ENCODE results near the gene ADGRE3.
"Not testable (repeated sequence)": the region's sequence is repeated elsewhere in the genome, so short reads cannot be mapped to it uniquely, and the experiment has no call there.

ADGRE3 gene

GRCh38 chr19:14611051-14611450 is 63.6 kb downstream of the ADGRE3 start:
- no peak overlapping the region for H3K4me3 ChIP-seq (ENCODE audit: low read length)
- no peak for DNase-seq (ENCODE audit: low read depth)
- TF ChIP-seq, protein P1, sequence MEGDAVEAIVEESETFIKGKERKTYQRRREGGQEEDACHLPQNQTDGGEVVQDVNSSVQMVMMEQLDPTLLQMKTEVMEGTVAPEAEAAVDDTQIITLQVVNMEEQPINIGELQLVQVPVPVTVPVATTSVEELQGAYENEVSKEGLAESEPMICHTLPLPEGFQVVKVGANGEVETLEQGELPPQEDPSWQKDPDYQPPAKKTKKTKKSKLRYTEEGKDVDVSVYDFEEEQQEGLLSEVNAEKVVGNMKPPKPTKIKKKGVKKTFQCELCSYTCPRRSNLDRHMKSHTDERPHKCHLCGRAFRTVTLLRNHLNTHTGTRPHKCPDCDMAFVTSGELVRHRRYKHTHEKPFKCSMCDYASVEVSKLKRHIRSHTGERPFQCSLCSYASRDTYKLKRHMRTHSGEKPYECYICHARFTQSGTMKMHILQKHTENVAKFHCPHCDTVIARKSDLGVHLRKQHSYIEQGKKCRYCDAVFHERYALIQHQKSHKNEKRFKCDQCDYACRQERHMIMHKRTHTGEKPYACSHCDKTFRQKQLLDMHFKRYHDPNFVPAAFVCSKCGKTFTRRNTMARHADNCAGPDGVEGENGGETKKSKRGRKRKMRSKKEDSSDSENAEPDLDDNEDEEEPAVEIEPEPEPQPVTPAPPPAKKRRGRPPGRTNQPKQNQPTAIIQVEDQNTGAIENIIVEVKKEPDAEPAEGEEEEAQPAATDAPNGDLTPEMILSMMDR (IDR thresholded peaks at IDR 0.05; ENCODE audit: insufficient read depth, low read depth, low read length, missing control alignments) = no peak

DNA sequence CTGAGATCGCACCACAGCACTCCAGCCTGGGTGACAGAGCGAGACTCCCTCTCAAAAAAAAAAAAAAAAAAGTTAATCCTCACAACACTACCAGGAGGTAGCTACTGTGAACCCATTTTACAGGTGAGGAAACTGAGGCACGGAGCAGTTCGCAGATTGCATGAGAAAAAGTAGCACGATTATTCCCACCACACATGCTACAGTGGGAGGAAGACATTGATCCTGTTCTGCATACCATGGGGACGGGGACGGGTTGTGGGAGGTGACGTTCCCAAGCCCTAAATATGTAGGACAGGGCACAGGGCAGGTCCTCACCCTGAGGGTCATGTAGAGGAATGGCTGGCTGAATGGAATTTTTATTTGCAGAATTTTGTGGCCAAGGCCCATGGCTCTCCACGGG is 68.0 kb downstream of the ADGRE3 start:
- no peak for DNase-seq (ENCODE audit: low read depth)
- H3K4me3 ChIP-seq (ENCODE audit: low read length) = no peak overlapping the region
- TF ChIP-seq, protein P1 (IDR thresholded peaks at IDR 0.05; ENCODE audit: insufficient read depth, low read depth, low read length, missing control alignments) = no peak

DNA sequence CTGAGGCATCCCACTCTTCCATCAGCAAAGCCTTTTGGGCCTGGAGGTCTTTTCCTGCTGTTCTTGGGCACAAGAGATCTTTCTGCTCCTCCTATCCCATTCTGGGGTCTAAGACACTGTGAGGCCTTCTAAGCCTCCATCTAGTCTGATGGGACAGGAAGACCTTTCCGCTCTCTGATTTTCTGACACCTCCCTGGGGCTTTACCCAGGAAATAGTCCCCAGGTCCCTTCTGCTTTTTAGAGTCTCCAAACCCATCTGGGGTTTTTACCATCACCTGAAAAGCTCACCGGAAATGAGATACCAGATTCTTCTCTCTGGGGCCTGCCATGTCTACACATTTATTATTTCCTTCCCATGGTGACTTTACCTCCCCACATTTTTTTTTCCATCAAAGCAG is 70.7 kb downstream of the ADGRE3 start:
- TF ChIP-seq, protein P1 (IDR thresholded peaks at IDR 0.05; ENCODE audit: insufficient read depth, low read depth, low read length, missing control alignments) = no peak
- no peak for DNase-seq (ENCODE audit: low read depth)
- H3K4me3 ChIP-seq (ENCODE audit: low read length) = no peak overlapping the region

- no peak overlapping the region for H3K4me3 ChIP-seq (ENCODE audit: low read length)
- TF ChIP-seq, protein P1 (IDR thresholded peaks at IDR 0.05; ENCODE audit: insufficient read depth, low read depth, low read length, missing control alignments) = no peak
- no peak for DNase-seq (ENCODE audit: low read depth)
These were observed 75.0 kb downstream of the ADGRE3 start for GRCh38 chr19:14599548-14600147.

- TF ChIP-seq, protein P1 (IDR thresholded peaks at IDR 0.05; ENCODE audit: insufficient read depth, low read depth, low read length, missing control alignments) = no peak
- H3K4me3 ChIP-seq (ENCODE audit: low read length) = no peak overlapping the region
- no peak for DNase-seq (ENCODE audit: low read depth)
These were observed 79.1 kb downstream of the ADGRE3 start for GRCh38 chr19:14595558-14595957.

- not testable (repeated sequence) for DNase-seq (ENCODE audit: low read depth); H3K4me3 ChIP-seq (ENCODE audit: low read length)
These were observed 85.2 kb downstream of the ADGRE3 start for GRCh38 chr19:14589433-14589832.

DNA sequence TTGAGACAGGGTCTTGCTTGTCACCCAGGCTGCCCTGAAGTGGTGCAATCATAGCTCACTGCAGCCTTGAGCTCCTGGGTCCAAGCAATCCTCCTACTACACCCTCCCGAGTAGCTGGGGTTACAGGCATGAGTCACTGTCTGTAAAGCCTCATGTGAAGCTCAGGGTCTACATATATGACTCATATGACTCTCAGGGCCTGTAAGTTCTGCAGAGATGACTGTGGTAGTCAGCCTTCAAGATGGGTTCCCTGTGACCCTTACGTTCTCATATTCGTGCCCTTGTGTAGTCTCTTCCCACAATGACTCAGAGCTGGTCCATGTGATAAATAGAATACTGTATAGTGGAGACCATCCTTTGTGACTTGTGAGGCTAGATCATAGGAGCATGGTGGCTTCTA is 89.5 kb downstream of the ADGRE3 start:
- not testable (repeated sequence) for H3K4me3 ChIP-seq (ENCODE audit: low read length)
- peak; percentile 17 for DNase-seq (ENCODE audit: low read depth)

DNA sequence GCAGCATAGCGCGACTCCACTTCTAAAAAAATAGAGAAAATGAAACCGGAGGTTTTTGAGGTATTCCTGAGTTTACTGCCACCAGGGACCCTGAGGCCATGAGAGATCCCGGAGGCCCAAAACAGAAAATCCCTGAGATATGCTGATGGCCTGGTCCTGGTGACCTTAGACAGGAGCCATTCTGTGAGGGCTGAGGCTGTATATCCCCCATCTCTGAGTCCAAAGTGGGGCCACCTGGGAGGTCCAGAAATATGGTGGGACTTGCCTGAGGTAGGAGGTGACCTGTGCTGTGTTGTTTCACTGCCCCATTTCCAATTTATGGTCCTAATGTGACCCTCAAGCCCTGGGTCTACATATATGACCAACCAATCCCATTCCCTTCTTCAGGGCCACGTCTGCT is 90.3 kb downstream of the ADGRE3 start:
- not testable (repeated sequence) for H3K4me3 ChIP-seq (ENCODE audit: low read length); DNase-seq (ENCODE audit: low read depth)

GRCh38 chr19:14582894-14583340 is 91.7 kb downstream of the ADGRE3 start, which contains the start of gene CLEC17A:
Gene CLEC17A, plus strand, starts transcription at chr19:14583084. Its CDS starts 77 bp downstream, at chr19:14583161.
- no peak within 1 kb of the TSS for H3K4me3 ChIP-seq (ENCODE audit: low read length)
- TF ChIP-seq, protein P1 (IDR thresholded peaks at IDR 0.05; ENCODE audit: insufficient read depth, low read depth, low read length, missing control alignments) = no peak
- DNase-seq (ENCODE audit: low read depth) = no peak

All from epithelial cell of esophagus (primary cell).